Measurements from ENCODE around the gene FUZ. TPM values are rescaled to one million over a fixed set of nuclear protein-coding genes. Genes with fewer than 3 reads are reported as not detected.

Gene FUZ
- total and polyA plus RNA-seq, 2 of the 8 experiments (the other 6 are each of a cell fraction or from before 2014, with no cell fraction given), result 28.4 to 33.9 TPM

GRCh38 chr19:49812997-49813861, at the start of gene FUZ (continued):
- TF ChIP-seq CHD7 (IDR thresholded peaks at IDR 0.05; ENCODE audit: insufficient replicate concordance, low read length) (no peak), ATF3 (IDR thresholded peaks at IDR 0.05; ENCODE audit: insufficient read depth, low read depth, low read length) (no peak), HDAC6 (IDR thresholded peaks at IDR 0.05; ENCODE audit: low read depth, low read length) (no peak), RFX5 (IDR thresholded peaks at IDR 0.05; ENCODE audit: borderline replicate concordance, low read depth, low read length) (no peak), SIN3A (conservative IDR thresholded peaks at IDR 0.05 in 1 of 2, IDR thresholded peaks at IDR 0.05 in 1 of 2; ENCODE audit: low read depth in 1 of 2, low read length in 2 of 2) (peak; percentile 90 to 97), GABPA (IDR thresholded peaks at IDR 0.05; ENCODE audit: borderline replicate concordance, insufficient read depth, low read length) (peak; percentile 66; the same call in 1 of the 2 replicates), RXRA (IDR thresholded peaks at IDR 0.05; ENCODE audit: insufficient read depth, low read depth, low read length) (no peak), CHD2 (IDR thresholded peaks at IDR 0.05; ENCODE audit: low read length) (peak; percentile 10; the same call in 1 of the 2 replicates)

Measured in H1 (cell line).